Uterus (tissue), 2 donors: ENCODE data around the gene LARGE2.

Experiments
- CTCF ChIP-seq, 4 experiments: fragments of 200-600 bp in 2 of 4; fragments of 450-650 bp in 2 of 4; sonication (generic) in 2 of 4; IDR thresholded peaks; one replicate each; pipeline ENCODE4 v1.5.1; 2016 to 2019; ENCODE audit warnings: antibody characterized with exemption in 4 of 4, mild to moderate bottlenecking in 2 of 4, moderate library complexity in 1 of 4
- POLR2A ChIP-seq, 2 donors: fragments of 450-650 bp; IDR thresholded peaks; one replicate each; pipeline ENCODE4 v1.6.1; 2016; ENCODE audit warnings: antibody characterized with exemption in 2 of 2, mild to moderate bottlenecking in 1 of 2, moderate library complexity in 1 of 2

GRCh38 chr11:45905095-45905494 is 17.4 kb upstream of the LARGE2 start:
- TF ChIP-seq CTCF (IDR thresholded peaks at IDR 0.05) (no peak), POLR2A (IDR thresholded peaks at IDR 0.05) (no peak)
